IMR-90 (cell line): Measurements from ENCODE around the gene ATRNL1. TPM values are rescaled to one million over a fixed set of nuclear protein-coding genes. Genes with fewer than 3 reads are reported as not detected.

ENCODE experiments used
- ATAC-seq: fragments of 200-7000 bp; cut with Tn5 transposase; 2 replicates; pipeline ENCODE4 v1.9.1; 2020; ENCODE audit warnings: low read depth, mild to moderate bottlenecking, moderate library complexity
- BruUV-seq: library from RNA; stranded (reverse); fragments of 400-500 nt; replicated peaks from 2 replicates; lab custom pipeline; 2021; lab: Mats Ljungman, UMichigan
- CTCF ChIA-PET: fragments of 300-600 bp; formaldehyde crosslinking; extraction: SDS; loops from one replicate; lab custom pipeline; 2021; ENCODE audit warnings: antibody characterized with exemption; lab: Yijun Ruan, JAX
- POLR2A ChIA-PET: fragments of 300-600 bp; sonication (Branson Sonifier 250); formaldehyde crosslinking; loops from one replicate; lab custom pipeline; 2022; ENCODE audit warnings: antibody characterized with exemption; ENCODE audit not compliant: unreplicated experiment; lab: Charles Lee
- DNase-seq: peaks from one replicate; pipeline ENCODE4 v3.0.0; 2013
- H2AFZ ChIP-seq: replicated peaks from 2 replicates; pipeline ENCODE3; 2013; ENCODE audit warnings: low read length, mild to moderate bottlenecking; ENCODE audit not compliant: poor library complexity
- H2AK5ac ChIP-seq: 2 replicates; pipeline ENCODE4 v1.6.1; 2013; ENCODE audit warnings: low read depth, low read length, inconsistent platforms
- H2AK9ac ChIP-seq: replicated peaks from 2 replicates; pipeline ENCODE3; 2013; ENCODE audit warnings: mild to moderate bottlenecking, low read depth, low read length, moderate library complexity; ENCODE audit not compliant: poor library complexity
- H2BK120ac ChIP-seq: 2 replicates; pipeline ENCODE4 v1.6.1; 2013; ENCODE audit warnings: low read depth, low read length, inconsistent platforms
- H2BK15ac ChIP-seq: 3 replicates; pipeline ENCODE4 v1.6.1; 2013; ENCODE audit warnings: low read depth, low read length, inconsistent platforms
- H2BK20ac ChIP-seq: 2 replicates; pipeline ENCODE4 v1.6.1; 2013; ENCODE audit warnings: low read depth, mild to moderate bottlenecking, inconsistent platforms, low read length, moderate library complexity
- H2BK5ac ChIP-seq: 2 replicates; pipeline ENCODE4 v1.6.1; 2013; ENCODE audit warnings: mild to moderate bottlenecking, low read depth, low read length, inconsistent platforms; ENCODE audit not compliant: poor library complexity, severe bottlenecking
- H3K14ac ChIP-seq: replicated peaks from 2 replicates; pipeline ENCODE4 v1.6.1; 2013; ENCODE audit warnings: low read depth, low read length, inconsistent platforms
- H3K18ac ChIP-seq: 2 replicates; pipeline ENCODE4 v1.6.1; 2013; ENCODE audit warnings: low read depth, low read length, control low read depth
- H3K23ac ChIP-seq: 2 replicates; pipeline ENCODE4 v1.6.1; 2013; ENCODE audit warnings: low read depth, low read length, inconsistent platforms
- H3K27ac ChIP-seq: 2 replicates; pipeline ENCODE4 v1.5.1; 2013; ENCODE audit warnings: mild to moderate bottlenecking, control low read depth, low read length; ENCODE audit not compliant: insufficient read depth
- H3K27me3 ChIP-seq: 2 replicates; pipeline ENCODE4 v1.6.1; 2013; ENCODE audit warnings: low read length; ENCODE audit not compliant: control insufficient read depth, insufficient read depth
- H3K36me3 ChIP-seq: 2 replicates; pipeline ENCODE4 v1.6.1; 2013; ENCODE audit warnings: low read length, mixed read lengths; ENCODE audit not compliant: control insufficient read depth, insufficient read depth
- H3K4ac ChIP-seq: 2 replicates; pipeline ENCODE4 v1.6.1; 2013; ENCODE audit warnings: low read depth, low read length, inconsistent platforms
- H3K4me1 ChIP-seq: 2 replicates; pipeline ENCODE4 v1.6.1; 2013; ENCODE audit warnings: low read length, mixed read lengths; ENCODE audit not compliant: control insufficient read depth, insufficient read depth
- H3K4me2 ChIP-seq: 2 replicates; pipeline ENCODE4 v1.6.1; 2013; ENCODE audit warnings: low read depth, mild to moderate bottlenecking, control low read depth, low read length, moderate library complexity
- H3K4me3 ChIP-seq: 2 replicates; pipeline ENCODE4 v1.5.1; 2013; ENCODE audit warnings: low read depth, mild to moderate bottlenecking, control low read depth, low read length, moderate library complexity; ENCODE audit not compliant: insufficient read depth
- H3K56ac ChIP-seq: 2 replicates; pipeline ENCODE4 v1.6.1; 2013; ENCODE audit warnings: low read length, inconsistent platforms; ENCODE audit not compliant: insufficient read depth; ENCODE audit errors: extremely low read depth
- H3K79me1 ChIP-seq, 2 experiments: 2 replicates each; pipeline ENCODE4 v1.6.1; 2013; ENCODE audit warnings: low read length in 2 of 2, inconsistent platforms in 1 of 2, low read depth in 1 of 2
- H3K9ac ChIP-seq: 2 replicates; pipeline ENCODE4 v1.6.1; 2013; ENCODE audit warnings: low read depth, low read length, control low read depth
- H3K9me1 ChIP-seq: 2 replicates; pipeline ENCODE4 v1.6.1; 2013; ENCODE audit warnings: low read length, inconsistent platforms; ENCODE audit not compliant: insufficient read depth
- H3K9me3 ChIP-seq: 2 replicates; pipeline ENCODE4 v1.6.1; 2013; ENCODE audit warnings: low read length; ENCODE audit not compliant: control insufficient read depth, insufficient read depth
- H4K20me1 ChIP-seq: 2 replicates; pipeline ENCODE4 v1.6.1; 2013; ENCODE audit warnings: low read length, inconsistent platforms; ENCODE audit not compliant: insufficient read depth
- H4K5ac ChIP-seq: 2 replicates; pipeline ENCODE4 v1.6.1; 2013; ENCODE audit warnings: mild to moderate bottlenecking, low read depth, low read length, control low read depth
- H4K8ac ChIP-seq, 2 experiments: 2 replicates each; pipeline ENCODE4 v1.6.1; 2013; ENCODE audit warnings: low read depth in 2 of 2, low read length in 2 of 2, control low read depth in 1 of 2, inconsistent platforms in 1 of 2
- H4K91ac ChIP-seq: 2 replicates; pipeline ENCODE4 v1.6.1; 2013; ENCODE audit warnings: low read depth, low read length, inconsistent platforms; ENCODE audit not compliant: insufficient read depth
- BHLHE40 ChIP-seq: fragments of 150-350 bp; IDR thresholded peaks from 2 replicates; pipeline ENCODE4 v1.6.1; 2016; ENCODE audit warnings: mild to moderate bottlenecking, low read depth, low read length
- CHD1 ChIP-seq: IDR thresholded peaks from 2 replicates; pipeline ENCODE4 v1.6.1; 2012; ENCODE audit warnings: low read depth, low read length, improper control_type of control experiment
- CTCF ChIP-seq: conservative IDR thresholded peaks from 2 replicates; pipeline ENCODE4 v1.5.1; 2012; ENCODE audit warnings: mild to moderate bottlenecking, low read depth, low read length, improper control_type of control experiment
- FOS ChIP-seq: fragments of 150-350 bp; IDR thresholded peaks from 2 replicates; pipeline ENCODE4 v1.6.1; 2016; ENCODE audit warnings: low read depth, low read length
- MAZ ChIP-seq: IDR thresholded peaks from 2 replicates; pipeline ENCODE4 v1.6.1; 2012; ENCODE audit warnings: low read depth, mild to moderate bottlenecking, low read length, improper control_type of control experiment, moderate library complexity, borderline replicate concordance
- RCOR1 ChIP-seq: IDR thresholded peaks from 2 replicates; pipeline ENCODE4 v1.6.1; 2012; ENCODE audit warnings: mild to moderate bottlenecking, low read length, improper control_type of control experiment; ENCODE audit not compliant: insufficient replicate concordance
- SMC3 ChIP-seq: fragments of 150-350 bp; IDR thresholded peaks from 2 replicates; pipeline ENCODE4 v1.6.1; 2016; ENCODE audit warnings: low read depth, mild to moderate bottlenecking, antibody characterized with exemption, low read length, moderate library complexity
- USF2 ChIP-seq: fragments of 150-350 bp; IDR thresholded peaks from 2 replicates; pipeline ENCODE4 v1.6.1; 2017; ENCODE audit warnings: mild to moderate bottlenecking, antibody characterized with exemption, low read length, low read depth
- WGBS, 2 experiments: methylation state at CpG; one replicate each; pipeline versions ENCODE4 v1.1.5 to v1.1.7; 2013; ENCODE audit warnings: missing lambda C conversion rate in 2 of 2; ENCODE audit not compliant: insufficient read length in 1 of 2; ENCODE audit errors: extremely low coverage in 2 of 2; 5-methylcytosine and 5-hydroxymethylcytosine counted together
- dilution Hi-C: fragments of 300-500 bp; cut with HindIII; formaldehyde crosslinking; loops from one replicate; pipeline ENCODE4 v1.14.3; 2018; ENCODE audit warnings: low sequenced_read_pairs; ENCODE audit not compliant: unreplicated experiment
- in situ Hi-C: fragments of 300-500 bp; cut with MboI; formaldehyde crosslinking; loops from 3 replicates; pipeline ENCODE4 v1.14.3; 2019; ENCODE audit warnings: low sequenced_read_pairs, inconsistent platforms, mixed read lengths
- intact Hi-C: fragments of 100-400 bp; cut with micrococcal nuclease; formaldehyde crosslinking; loops from 2 replicates; pipeline ENCODE4 v1.10.0; 2022
- polyA plus RNA-seq, 3 experiments: library from polyadenylated mRNA; depleted of rRNA; stranded (reverse); fragments of >200 nt; gene quantifications; 2 replicates each; pipeline ENCODE4 v1.2.3, GENCODE V29; 2012; ENCODE audit warnings: low replicate concordance in 1 of 3
- total RNA-seq: library from RNA; depleted of rRNA; stranded (reverse); fragments of >200 nt; gene quantifications from 2 replicates; pipeline ENCODE4 v1.2.3, GENCODE V29; 2012

Gene ATRNL1
- total and polyA plus RNA-seq, 2 of the 4 experiments (the other 2 are of a cell fraction), result 0.18 to 0.19 TPM

GRCh38 chr10:115653473-115653872 lies 560.3 kb downstream of the ATRNL1 start:
- Histone ChIP-seq H3K79me1 (no peaks in the 10 kb centered on the region), H2BK20ac (no peak overlapping the region), H3K27me3 (no peaks in the 10 kb centered on the region), H2BK120ac (no peak overlapping the region), H2AK9ac (no peak overlapping the region), H2BK5ac (no peak overlapping the region), H4K20me1 (no peaks in the 10 kb centered on the region), H3K14ac (no peak overlapping the region), H2AK5ac (no peak overlapping the region), H3K36me3 (no peaks in the 10 kb centered on the region), H4K91ac (no peak overlapping the region), H3K9me3 (no peaks in the 10 kb centered on the region), H3K56ac (no peak overlapping the region), H3K23ac (no peak overlapping the region), H4K8ac (no peak overlapping the region), H4K5ac (no peak overlapping the region), H2AFZ (no peak overlapping the region), H3K18ac (no peak overlapping the region), H3K4me2 (no peak overlapping the region), H3K27ac (no peak overlapping the region), H3K4me3 (no peak overlapping the region), H2BK15ac (no peak overlapping the region), H3K9ac (no peak overlapping the region), H3K4ac (no peak overlapping the region), H3K9me1 (no peaks in the 10 kb centered on the region), H3K4me1 (no peaks in the 10 kb centered on the region)
- ChIA-PET POLR2A (no interaction called here), CTCF (no interaction called here)
- no peak for DNase-seq
- ATAC-seq, result no peak
- dilution Hi-C loops, result no loop called here
- in situ Hi-C loops, result no loop called here
- BruUV-seq, result no TSS peak
- WGBS, 2 experiments, result 0% methylated on average over 1 of the region's 1 CpG; no CpG with 5 or more reads in 1 of the 2 experiments
- intact Hi-C loops, result no loop called here
- TF ChIP-seq FOS (no peak), SMC3 (no peak), BHLHE40 (no peak), RCOR1 (no peak), USF2 (no peak), CHD1 (no peak), MAZ (no peak), CTCF (no peak)
